Measurements from ENCODE around the gene TNFRSF12A. TPM values are rescaled to one million over a fixed set of nuclear protein-coding genes. Genes with fewer than 3 reads are reported as not detected.

Gene TNFRSF12A
- total RNA-seq, 4 donors from 2014 or later, result 20.9 to 140 (median 57.5) TPM

DNA sequence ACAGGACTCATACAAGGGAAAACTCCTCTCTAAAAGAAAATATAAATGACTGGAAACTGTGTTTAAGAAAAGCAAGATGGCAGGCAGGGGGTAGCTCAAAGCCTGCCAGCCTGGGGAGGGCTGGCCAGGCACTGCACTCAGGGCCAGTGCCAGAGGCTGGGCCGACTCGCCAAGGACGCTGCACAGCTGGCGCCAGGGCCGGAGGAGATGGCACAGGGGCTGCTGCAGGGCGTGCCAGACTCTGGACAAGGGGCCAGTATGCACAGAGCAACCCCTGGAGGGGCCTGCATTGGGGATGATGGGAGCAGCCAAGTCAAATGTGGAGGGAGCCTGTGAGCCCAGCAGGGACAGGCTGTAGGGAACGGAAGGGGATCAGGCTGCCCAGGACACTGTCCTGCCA, 44.0 kb upstream of the TNFRSF12A start:
- H3K36me3 ChIP-seq, result no peaks in the 10 kb centered on the region
- TF ChIP-seq POLR2AphosphoS5 (IDR thresholded peaks at IDR 0.05) (no peak), EP300 (IDR thresholded peaks at IDR 0.05) (no peak), POLR2A (IDR thresholded peaks at IDR 0.05; ENCODE audit: low read depth) (no peak)
- TF ChIP-seq, protein P1, sequence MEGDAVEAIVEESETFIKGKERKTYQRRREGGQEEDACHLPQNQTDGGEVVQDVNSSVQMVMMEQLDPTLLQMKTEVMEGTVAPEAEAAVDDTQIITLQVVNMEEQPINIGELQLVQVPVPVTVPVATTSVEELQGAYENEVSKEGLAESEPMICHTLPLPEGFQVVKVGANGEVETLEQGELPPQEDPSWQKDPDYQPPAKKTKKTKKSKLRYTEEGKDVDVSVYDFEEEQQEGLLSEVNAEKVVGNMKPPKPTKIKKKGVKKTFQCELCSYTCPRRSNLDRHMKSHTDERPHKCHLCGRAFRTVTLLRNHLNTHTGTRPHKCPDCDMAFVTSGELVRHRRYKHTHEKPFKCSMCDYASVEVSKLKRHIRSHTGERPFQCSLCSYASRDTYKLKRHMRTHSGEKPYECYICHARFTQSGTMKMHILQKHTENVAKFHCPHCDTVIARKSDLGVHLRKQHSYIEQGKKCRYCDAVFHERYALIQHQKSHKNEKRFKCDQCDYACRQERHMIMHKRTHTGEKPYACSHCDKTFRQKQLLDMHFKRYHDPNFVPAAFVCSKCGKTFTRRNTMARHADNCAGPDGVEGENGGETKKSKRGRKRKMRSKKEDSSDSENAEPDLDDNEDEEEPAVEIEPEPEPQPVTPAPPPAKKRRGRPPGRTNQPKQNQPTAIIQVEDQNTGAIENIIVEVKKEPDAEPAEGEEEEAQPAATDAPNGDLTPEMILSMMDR (IDR thresholded peaks at IDR 0.05), result no peak
- no peaks in the 10 kb centered on the region for H3K9me3 ChIP-seq
- WGBS, result 97% methylated on average over 7 of the region's 7 CpGs
- H3K4me3 ChIP-seq, result no peak overlapping the region
- intact Hi-C loops (cut with DNase I), result no loop called here
- peaks cover 12 to 16% (median 16%) of the 10 kb centered on the region in 4 donors for H3K4me1 ChIP-seq
- DNase-seq (ENCODE audit: extremely low spot score), result no peak
- H3K27me3 ChIP-seq, result peaks cover 0 to 54% (median 4%) of the 10 kb centered on the region in 4 donors
- no peak overlapping the region for H3K27ac ChIP-seq (replicated peaks in 1 of 4)

DNA sequence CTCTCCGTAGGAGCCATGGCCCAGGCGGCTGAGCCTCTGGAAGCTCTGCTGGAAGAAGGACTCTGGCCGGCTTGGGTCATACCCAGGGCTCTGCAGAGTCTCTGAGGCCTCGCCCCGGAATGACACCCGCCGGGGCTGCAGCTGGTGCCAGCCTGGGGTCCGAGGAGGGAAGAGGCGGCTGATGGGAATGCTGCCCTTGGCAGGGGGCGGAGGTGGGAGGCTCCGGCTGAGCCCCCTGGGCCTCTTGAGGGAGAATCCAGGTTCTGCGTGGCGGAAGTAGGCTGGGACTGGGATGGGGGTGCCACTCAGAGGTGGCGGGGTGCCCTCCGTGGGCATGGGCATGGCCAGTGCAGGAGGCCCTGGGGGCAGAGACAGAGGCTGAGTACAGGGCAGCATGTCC, 43.5 kb upstream of the TNFRSF12A start:
- Histone ChIP-seq H3K27ac (replicated peaks in 1 of 4) (no peak overlapping the region), H3K27me3 (peaks cover 0 to 54% (median 4%) of the 10 kb centered on the region in 4 donors), H3K36me3 (no peaks in the 10 kb centered on the region), H3K9me3 (no peaks in the 10 kb centered on the region), H3K4me1 (peaks cover 14 to 21% (median 18%) of the 10 kb centered on the region in 4 donors), H3K4me3 (no peak overlapping the region)
- 94% methylated on average over 9 of the region's 15 CpGs for WGBS
- TF ChIP-seq, protein P1 (IDR thresholded peaks at IDR 0.05), result no peak
- TF ChIP-seq POLR2A (IDR thresholded peaks at IDR 0.05; ENCODE audit: low read depth) (no peak), EP300 (IDR thresholded peaks at IDR 0.05) (no peak), POLR2AphosphoS5 (IDR thresholded peaks at IDR 0.05) (no peak)
- intact Hi-C loops (cut with DNase I), result no loop called here
- DNase-seq (ENCODE audit: extremely low spot score), result no peak

DNA sequence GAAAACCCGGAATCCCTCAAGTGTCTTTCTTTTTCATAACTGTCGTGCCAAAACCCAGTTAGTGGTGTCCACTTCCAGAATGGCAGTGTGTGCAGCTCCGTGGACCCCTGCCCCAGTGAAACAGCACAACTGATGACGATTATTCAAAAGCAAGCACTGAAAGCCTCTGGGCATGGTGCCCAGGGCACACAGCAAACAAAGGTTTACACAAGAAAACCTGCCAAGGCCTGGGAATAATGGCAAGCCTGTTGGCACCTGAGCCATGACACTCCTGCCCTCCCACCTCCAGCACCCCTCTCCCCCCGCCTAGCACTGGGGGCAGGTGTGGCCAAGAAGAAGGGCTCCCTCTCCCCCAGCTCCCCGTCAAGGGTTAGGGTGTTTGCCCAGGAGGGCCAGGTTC, 42.7 kb upstream of the TNFRSF12A start:
- WGBS, result 88% methylated on average over 6 of the region's 6 CpGs
- TF ChIP-seq, protein P1 (IDR thresholded peaks at IDR 0.05), result no peak
- TF ChIP-seq POLR2AphosphoS5 (IDR thresholded peaks at IDR 0.05) (no peak), EP300 (IDR thresholded peaks at IDR 0.05) (no peak), POLR2A (IDR thresholded peaks at IDR 0.05; ENCODE audit: low read depth) (no peak)
- no peaks in the 10 kb centered on the region for H3K36me3 ChIP-seq

DNA sequence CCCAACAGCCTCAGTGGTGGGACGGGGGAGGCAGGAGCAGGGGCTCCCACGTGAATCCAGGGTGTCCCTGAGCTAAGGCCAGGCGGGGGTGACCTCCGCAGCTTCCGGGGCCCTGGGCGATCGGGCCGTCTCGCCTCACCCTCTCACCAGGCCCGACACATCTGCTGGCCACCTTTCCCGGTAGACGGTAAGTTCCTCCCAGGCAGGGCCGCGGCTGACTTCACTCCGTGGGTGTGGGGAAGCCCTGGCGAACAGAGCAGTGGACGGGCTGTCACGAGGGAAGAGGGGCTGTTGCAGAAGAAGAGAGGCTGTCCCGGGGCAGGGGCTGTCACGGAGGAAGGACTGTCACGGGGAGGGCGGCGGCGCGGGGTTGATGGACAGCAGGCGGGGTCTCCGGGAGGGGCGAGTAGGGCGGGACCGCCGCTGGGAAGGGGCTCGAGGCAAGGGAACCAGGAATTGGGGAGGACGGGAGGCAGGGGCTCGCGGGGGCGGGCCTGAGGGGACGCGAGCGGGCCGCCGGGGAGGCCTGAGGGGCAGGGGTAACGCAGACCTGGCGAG, 40.4 kb upstream of the TNFRSF12A start:
- DNase-seq (ENCODE audit: extremely low spot score), result no peak
- peak overlapping the region; percentile 66 to 84 (median 72) for H3K4me3 ChIP-seq
- intact Hi-C loops (cut with DNase I), result no loop called here
- no peak overlapping the region for H3K27ac ChIP-seq (replicated peaks in 1 of 4)
- peaks cover 19 to 34% (median 29%) of the 10 kb centered on the region in 4 donors for H3K4me1 ChIP-seq
- WGBS, result 1% methylated on average over 24 of the region's 43 CpGs
- peaks cover 0 to 43% (median 4%) of the 10 kb centered on the region in 4 donors for H3K27me3 ChIP-seq
- H3K36me3 ChIP-seq, result no peaks in the 10 kb centered on the region
- TF ChIP-seq POLR2A (IDR thresholded peaks at IDR 0.05; ENCODE audit: low read depth), result no peak
- no peak for TF ChIP-seq EP300 (IDR thresholded peaks at IDR 0.05)
- no peak for TF ChIP-seq POLR2AphosphoS5 (IDR thresholded peaks at IDR 0.05)
- TF ChIP-seq, protein P1 (IDR thresholded peaks at IDR 0.05), result no peak
- H3K9me3 ChIP-seq, result no peaks in the 10 kb centered on the region

More for the DNA sequence above, 42.7 kb upstream of the TNFRSF12A start:
- H3K4me3 ChIP-seq, result no peak overlapping the region
- H3K9me3 ChIP-seq, result no peaks in the 10 kb centered on the region
- peaks cover 0 to 54% (median 4%) of the 10 kb centered on the region in 4 donors for H3K27me3 ChIP-seq
- intact Hi-C loops (cut with DNase I), result no loop called here
- H3K4me1 ChIP-seq, result peaks cover 14 to 22% (median 18%) of the 10 kb centered on the region in 4 donors
- DNase-seq (ENCODE audit: extremely low spot score), result no peak
- no peak overlapping the region for H3K27ac ChIP-seq (replicated peaks in 1 of 4)

Measured in esophagus muscularis mucosa (tissue), 4 donors.